HG03045 (cell line): Measurements from ENCODE around the gene UNC93B1.
"Not testable (repeated sequence)": the region's sequence is repeated elsewhere in the genome, so short reads cannot be mapped to it uniquely, and the experiment has no call there.

Experiments used
- ATAC-seq: cut with Tn5 transposase; IDR thresholded peaks from one replicate; pipeline ENCODE4 v1.9.1; 2021; ENCODE audit warnings: mild to moderate bottlenecking, moderate library complexity; ENCODE audit not compliant: unreplicated experiment

Gene UNC93B1

GRCh38 chr11:67950705-67951104, 53.2 kb downstream of the UNC93B1 start:
- ATAC-seq, result not testable (repeated sequence)

DNA sequence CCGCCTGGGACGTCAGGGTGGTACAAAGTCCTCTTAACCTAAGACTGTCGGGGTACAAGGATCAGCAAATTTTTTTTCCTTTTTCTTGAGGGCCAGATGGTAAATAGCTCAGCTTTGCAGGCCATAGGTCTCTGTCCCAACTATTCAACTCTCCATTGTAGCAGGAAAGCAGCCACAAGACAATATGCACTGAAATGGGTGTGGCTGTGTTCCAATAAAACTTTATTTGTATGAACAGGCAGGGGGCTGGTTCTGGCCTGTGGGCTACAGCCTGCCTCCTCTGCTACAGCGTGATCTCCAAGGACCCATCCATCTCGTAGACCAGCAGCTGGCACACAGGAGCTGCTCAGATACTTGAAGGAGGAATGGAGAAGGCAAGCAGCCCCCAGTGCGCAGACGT, 56.1 kb downstream of the UNC93B1 start:
- not testable (repeated sequence) for ATAC-seq

- ATAC-seq, result not testable (repeated sequence)
Observed at GRCh38 chr11:67946403-67946802, 57.5 kb downstream of the UNC93B1 start.

- not testable (repeated sequence) for ATAC-seq
Observed at GRCh38 chr11:67943406-67943805, 60.5 kb downstream of the UNC93B1 start.
